ENCODE results near the gene GZF1.

GZF1 gene

DNA sequence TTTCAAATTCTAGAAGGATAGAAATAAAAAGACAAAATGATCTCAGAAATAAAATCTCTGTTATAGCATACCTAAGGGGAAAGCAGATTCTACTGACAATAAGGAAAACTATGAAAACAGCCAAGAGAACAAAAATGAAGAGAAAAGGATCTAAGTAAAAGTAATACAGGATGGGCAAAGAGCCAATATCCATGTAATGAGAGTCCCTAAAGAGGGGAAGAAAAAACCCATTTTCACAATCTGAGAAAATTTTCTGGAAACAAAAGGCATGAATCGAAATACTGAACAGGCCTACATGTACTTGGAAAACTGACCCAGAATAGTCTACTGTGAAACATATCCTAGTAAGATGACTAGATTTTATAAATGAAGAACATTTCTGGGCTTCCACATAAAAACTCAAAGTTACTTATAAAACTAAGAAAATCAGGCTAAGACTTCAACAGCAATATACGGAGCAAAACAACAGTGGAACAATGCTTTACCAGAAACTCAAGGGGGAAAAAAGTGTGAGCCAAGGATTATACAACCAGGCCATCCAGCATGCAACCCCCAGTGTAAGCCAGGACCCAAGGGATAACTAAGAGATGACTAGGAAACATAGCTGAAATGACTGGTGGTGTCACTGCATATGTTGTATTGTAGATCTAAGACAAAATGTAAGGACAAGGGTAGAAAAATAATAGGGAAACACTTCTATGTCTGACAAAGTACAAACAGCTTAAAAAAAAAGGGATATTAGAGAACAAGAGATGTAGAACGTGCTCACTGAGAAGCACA lies 49.1 kb downstream of the GZF1 start:
- no peak for DNase-seq

GRCh38 chr20:23412026-23412425 lies 50.0 kb downstream of the GZF1 start:
- DNase-seq = no peak

DNA sequence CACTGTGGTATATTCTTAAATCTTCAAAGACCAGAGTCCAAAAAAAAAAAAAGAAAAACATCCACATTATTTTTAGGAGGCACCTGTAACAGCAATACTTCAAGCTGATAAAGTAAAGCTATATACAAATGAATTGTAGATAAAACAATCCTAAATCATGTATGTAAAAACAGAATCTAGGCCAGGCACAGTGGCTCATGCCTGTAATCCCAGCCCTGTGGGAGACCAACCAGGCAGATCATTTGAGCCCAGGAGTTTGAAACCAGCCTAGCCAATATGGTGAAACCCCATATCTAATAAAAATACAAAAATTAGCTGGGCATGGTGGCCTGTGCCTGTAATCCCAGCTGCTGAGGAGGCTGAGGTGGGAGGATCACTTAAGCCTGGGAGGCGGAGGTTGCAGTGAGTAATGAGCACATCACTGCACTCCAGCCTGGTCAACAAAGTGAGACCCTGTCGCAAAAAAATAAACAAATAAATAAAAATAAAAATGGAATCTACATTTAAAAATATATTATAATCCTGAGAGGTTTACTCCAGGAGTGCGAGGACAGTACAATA lies 52.0 kb downstream of the GZF1 start:
- no peak for DNase-seq

DNA sequence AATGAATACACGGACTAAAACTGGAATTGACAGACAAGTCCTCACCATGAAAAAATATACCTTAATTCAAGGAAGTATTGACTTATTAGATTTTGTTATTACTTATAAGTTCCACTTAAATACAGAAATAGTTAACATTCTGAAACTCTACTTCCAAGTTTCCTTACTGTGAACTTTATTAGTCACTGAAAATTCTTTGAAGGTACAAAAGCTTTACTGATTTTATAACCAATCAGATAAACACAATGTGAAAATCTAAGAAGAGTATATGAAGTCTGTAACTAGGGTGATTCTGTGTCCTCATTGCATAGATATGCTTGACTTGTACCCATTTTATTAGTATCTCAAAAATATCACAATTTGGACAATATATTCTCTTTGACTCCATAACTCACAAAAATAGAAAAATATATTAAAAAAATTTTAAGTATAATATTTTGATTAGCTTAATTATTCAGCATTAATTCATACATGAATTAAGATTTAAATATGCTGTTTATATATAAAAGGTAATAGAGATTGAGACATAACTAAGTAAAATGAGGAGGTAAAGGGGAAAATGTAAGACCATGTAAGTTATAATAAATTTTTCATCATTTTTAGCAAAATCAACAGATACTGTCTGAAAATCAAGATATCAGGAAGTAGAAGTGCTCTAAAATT lies 52.7 kb downstream of the GZF1 start:
- DNase-seq = no peak

- DNase-seq = no peak
Observed at GRCh38 chr20:23415555-23415954, 53.6 kb downstream of the GZF1 start.

DNA sequence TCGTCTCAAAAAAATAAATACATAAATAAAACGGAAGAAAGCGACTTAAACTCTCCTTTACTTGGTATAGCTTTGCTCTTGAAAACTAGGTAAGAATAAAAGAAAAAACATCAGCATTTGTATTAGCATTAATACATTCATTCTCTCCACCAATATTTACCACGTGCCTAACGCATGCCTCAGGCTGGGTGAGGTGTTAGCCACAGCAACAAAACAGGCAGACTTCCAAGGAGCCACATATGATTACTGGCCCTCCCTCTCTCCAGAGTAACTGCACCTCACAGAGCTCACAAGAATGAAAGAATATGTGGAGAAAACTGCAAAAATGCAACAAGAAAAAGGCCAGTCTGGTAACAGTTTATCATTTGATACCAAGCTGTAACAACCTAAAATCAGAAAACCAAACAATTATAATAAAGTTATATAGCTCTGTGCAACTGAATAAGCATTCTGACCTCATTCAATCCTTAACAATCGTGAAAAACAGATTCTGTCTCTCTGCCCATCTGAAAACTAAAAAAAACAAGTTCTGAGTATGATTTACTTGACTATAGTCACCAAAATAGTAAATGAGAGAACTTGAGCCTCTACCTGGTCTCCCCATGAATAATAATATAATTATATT lies 54.1 kb downstream of the GZF1 start:
- no peak for DNase-seq

DNA sequence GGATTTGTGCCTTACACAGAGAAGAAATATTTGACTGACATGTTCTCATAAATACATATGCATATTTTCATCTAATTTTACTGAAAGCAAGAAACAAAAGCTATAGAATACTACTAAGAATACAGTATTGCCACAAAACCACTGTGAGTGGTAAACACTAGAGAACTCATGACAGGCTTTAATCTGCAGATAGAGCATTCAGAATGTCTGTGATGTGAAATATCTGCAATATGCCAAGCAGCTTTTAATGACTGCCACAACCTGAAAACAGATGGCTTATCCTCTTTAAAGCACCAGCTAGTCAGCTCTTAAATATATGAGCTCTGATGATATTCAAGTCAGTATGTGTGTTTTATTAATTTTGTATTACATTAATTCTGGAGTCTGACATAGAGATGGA lies 55.9 kb downstream of the GZF1 start:
- no peak for DNase-seq

- DNase-seq = no peak
Observed at GRCh38 chr20:23419657-23419994, 57.6 kb downstream of the GZF1 start.

DNA sequence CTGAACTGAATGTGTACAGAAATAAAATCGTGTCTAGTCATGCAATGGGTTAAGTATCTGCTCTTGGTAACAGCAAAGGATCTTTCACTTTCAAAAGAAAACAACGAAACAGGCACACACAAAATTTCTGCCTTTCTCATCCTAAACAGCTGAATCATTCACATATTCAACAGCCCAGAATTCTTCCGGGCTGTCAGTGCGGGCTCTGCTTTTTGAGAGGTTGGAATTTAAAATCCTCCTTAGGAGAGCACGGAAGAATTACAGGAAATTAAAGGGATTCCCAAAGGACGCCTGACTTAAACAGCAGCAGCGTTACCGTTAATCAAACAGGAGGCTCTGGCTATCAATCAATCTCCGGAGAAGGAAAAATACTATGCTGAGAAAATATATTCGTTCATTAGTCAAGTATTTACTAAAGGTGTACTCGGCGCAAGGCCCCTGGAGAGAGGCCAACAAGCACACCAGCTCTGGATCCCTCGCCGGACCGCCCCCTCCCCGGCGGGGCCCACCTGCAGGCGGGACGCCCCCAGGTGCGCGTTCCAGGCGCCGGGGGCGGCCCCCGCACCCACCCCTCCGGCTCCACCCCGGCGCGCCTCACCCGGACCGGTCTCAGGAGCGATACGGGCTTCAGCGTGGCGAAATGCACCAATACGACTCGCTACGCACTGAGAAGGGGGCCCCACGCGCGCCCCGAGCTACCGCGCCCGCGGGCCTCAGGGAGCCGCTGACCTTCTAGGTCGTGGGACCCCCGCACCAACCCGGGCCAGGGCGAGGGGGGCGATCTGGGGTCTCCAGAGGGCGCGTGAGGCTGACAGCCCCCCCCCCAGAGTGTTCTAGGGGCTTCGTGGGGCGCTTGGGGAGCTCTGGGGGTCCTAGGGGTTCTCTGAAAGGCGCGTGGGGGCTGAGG lies 58.3 kb downstream of the GZF1 start:
- no peak for DNase-seq

DNA sequence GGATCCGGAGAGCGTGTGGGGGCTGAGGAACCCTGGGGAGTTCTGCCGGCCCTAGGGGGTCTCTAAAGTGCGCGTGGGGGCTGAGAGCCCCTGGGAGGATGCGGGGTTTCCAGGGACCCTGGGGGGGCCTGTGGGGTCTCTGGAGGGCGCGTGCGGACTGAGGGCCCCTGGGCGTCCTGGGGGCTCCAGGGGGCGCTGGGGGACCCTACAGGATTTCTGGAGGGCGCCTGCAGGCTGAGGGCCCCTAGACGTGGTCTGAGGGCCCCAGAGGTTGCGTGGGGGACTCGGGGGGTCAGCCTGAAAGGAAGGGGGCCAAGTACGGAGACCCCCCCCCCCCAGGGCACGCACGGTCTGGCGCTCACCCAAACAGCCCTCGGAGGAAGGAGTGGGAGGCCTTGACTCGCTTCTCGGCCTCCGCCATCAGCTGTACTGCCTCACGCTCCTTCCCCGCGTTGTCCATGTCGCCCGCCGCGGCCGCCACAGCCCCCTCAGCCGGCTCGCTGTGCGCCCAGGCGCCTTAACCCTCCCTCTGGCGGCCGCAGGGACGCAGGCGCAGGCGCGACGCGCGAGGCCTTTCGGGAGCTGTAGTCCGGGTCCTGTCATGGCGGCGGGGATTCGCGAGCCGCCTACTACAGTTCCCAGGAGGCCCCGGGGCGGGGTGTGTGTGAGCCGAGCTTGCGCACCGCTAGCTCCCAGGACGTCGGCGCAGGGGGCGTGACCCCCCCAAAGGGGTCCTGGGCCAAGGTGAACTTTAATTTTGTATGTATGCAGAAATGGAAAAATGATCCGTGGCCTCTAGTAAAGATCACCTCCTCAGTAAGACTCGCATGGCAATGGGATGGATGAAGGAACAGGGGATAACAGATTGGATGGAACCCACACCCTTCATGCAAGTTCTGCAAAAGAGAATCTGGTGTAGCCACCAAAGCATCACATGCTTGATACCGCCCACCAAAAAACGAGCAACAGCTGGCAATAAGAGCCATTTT lies 59.3 kb downstream of the GZF1 start, which contains the start of gene NAPB:
Gene NAPB (minus strand): TSS at position 546 of the 989 bp plus-strand sequence. CDS start 86 bp downstream, at position 460.
- DNase-seq = peak; percentile 97
